Smooth muscle cell of the brain vasculature (primary cell): ENCODE results near the gene ATL3.
"Not testable (repeated sequence)": the region's sequence is repeated elsewhere in the genome, so short reads cannot be mapped to it uniquely, and the experiment has no call there.

Source experiments
- DNase-seq: peaks from one replicate; pipeline ENCODE4 v3.0.0-alpha.2; 2012; ENCODE audit warnings: low read depth, low spot score

Gene ATL3

GRCh38 chr11:63682066-63683021 lies 11.2 kb upstream of the ATL3 start:
- DNase-seq: no peak

- peak; percentile 96 for DNase-seq
These were observed 10.3 kb upstream of the ATL3 start, which contains the start of gene RTN3 for GRCh38 chr11:63681321-63682065. Gene RTN3, plus strand, starts transcription at chr11:63681500. Its CDS starts 137 bp downstream, at chr11:63681637.

GRCh38 chr11:63680834-63681320 lies 9.7 kb upstream of the ATL3 start:
- DNase-seq: no peak

- DNase-seq: no peak
These were observed 2.4 kb upstream of the ATL3 start for GRCh38 chr11:63673579-63673978.

- no peak for DNase-seq
These were observed 1.9 kb upstream of the ATL3 start for GRCh38 chr11:63672936-63673539.

GRCh38 chr11:63672156-63672463 lies 934 bp upstream of the ATL3 start:
- DNase-seq: no peak

GRCh38 chr11:63670433-63671321 lies 499 bp downstream of the ATL3 start:
- DNase-seq: no peak

- DNase-seq: no peak
These were observed 1.1 kb downstream of the ATL3 start for GRCh38 chr11:63670096-63670432.

- DNase-seq: no peak
These were observed 3.0 kb downstream of the ATL3 start for GRCh38 chr11:63667995-63668795.

- DNase-seq: no peak
These were observed 4.3 kb downstream of the ATL3 start for GRCh38 chr11:63666874-63667273.

- no peak for DNase-seq
These were observed 7.4 kb downstream of the ATL3 start for GRCh38 chr11:63663809-63664208.

GRCh38 chr11:63660972-63661371 lies 10.2 kb downstream of the ATL3 start:
- DNase-seq: no peak

GRCh38 chr11:63652671-63653070 lies 18.5 kb downstream of the ATL3 start:
- no peak for DNase-seq

GRCh38 chr11:63643205-63643604 lies 28.0 kb downstream of the ATL3 start:
- DNase-seq: no peak

- no peak for DNase-seq
These were observed 29.4 kb downstream of the ATL3 start for GRCh38 chr11:63641727-63642126.

- no peak for DNase-seq
These were observed 31.9 kb downstream of the ATL3 start for GRCh38 chr11:63639199-63639832.

- DNase-seq: not testable (repeated sequence)
These were observed 32.7 kb downstream of the ATL3 start for GRCh38 chr11:63638436-63638835.

GRCh38 chr11:63635762-63636465 lies 35.3 kb downstream of the ATL3 start:
- DNase-seq: peak; percentile 50

- DNase-seq: no peak
These were observed 41.8 kb downstream of the ATL3 start for GRCh38 chr11:63629426-63629825.
